SK-N-SH (cell line): ENCODE measurements around the gene PTPRG.

Experiments
- CTCF ChIP-seq: fragments of 200-600 bp; sonication (generic); IDR thresholded peaks from 2 replicates; pipeline ENCODE4 v1.6.1; 2017; ENCODE audit warnings: antibody characterized with exemption, mild to moderate bottlenecking, moderate library complexity
- EZH2phosphoT487 ChIP-seq: fragments of 200-600 bp; sonication (generic); IDR thresholded peaks from 2 replicates; pipeline ENCODE4 v1.6.1; 2017; ENCODE audit warnings: low read depth, mixed run types, mild to moderate bottlenecking, antibody characterized with exemption, moderate library complexity, borderline replicate concordance
- GABPA ChIP-seq: IDR thresholded peaks from 2 replicates; pipeline ENCODE4 v1.4.0; 2012; ENCODE audit warnings: low read depth, mild to moderate bottlenecking
- MXI1 ChIP-seq: IDR thresholded peaks from 2 replicates; pipeline ENCODE4 v1.6.1; 2012; ENCODE audit warnings: mild to moderate bottlenecking, low read depth, low read length, improper control_type of control experiment
- REST ChIP-seq: IDR thresholded peaks from 2 replicates; pipeline ENCODE4 v1.6.1; 2012; ENCODE audit warnings: mild to moderate bottlenecking, low read depth, low read length, moderate library complexity
- ZBTB33 ChIP-seq: IDR thresholded peaks from 2 replicates; pipeline ENCODE4 v1.4.0; 2012; ENCODE audit warnings: low read depth, borderline replicate concordance

- no peak for TF ChIP-seq CTCF
- no peak for TF ChIP-seq REST
- no peak for TF ChIP-seq MXI1
- TF ChIP-seq ZBTB33 = no peak
- TF ChIP-seq GABPA = no peak
- TF ChIP-seq EZH2phosphoT487 = no peak
These were observed 304.8 kb downstream of the PTPRG start for GRCh38 chr3:61866153-61866542.
